Tibial artery (tissue), 4 donors: ENCODE data around the gene CCRL2.

Experiments used
- DNase-seq, 2 donors: peaks; one replicate each; pipeline ENCODE4 v3.0.0-alpha.2; 2019
- H3K27ac ChIP-seq, 2 donors: fragments of 200-600 bp; sonication (generic) in 1 of 2; 1 replicate in 1 of 2; 2 replicates in 1 of 2; pipeline ENCODE4 v1.5.1; 2018 to 2019; ENCODE audit warnings: mild to moderate bottlenecking in 1 of 2
- H3K27me3 ChIP-seq, 2 donors: fragments of 200-600 bp; sonication (generic) in 1 of 2; one replicate each; pipeline versions ENCODE4 v1.5.1 to v1.6.0; 2016 to 2019
- H3K36me3 ChIP-seq, 3 donors: fragments of 200-600 bp; sonication (generic) in 2 of 3; one replicate each; pipeline ENCODE4 v1.5.1; 2016 to 2019; ENCODE audit warnings: mild to moderate bottlenecking in 2 of 3
- H3K4me1 ChIP-seq, 4 donors: fragments of 200-600 bp; sonication (generic) in 2 of 4; 1 replicate in 3 of 4; 2 replicates in 1 of 4; pipeline ENCODE4 v1.5.1; 2016 to 2019
- H3K4me3 ChIP-seq, 2 donors: fragments of 200-600 bp; sonication (generic) in 1 of 2; 1 replicate in 1 of 2; 2 replicates in 1 of 2; pipeline ENCODE4 v1.5.1; 2018 to 2019; ENCODE audit warnings: mild to moderate bottlenecking in 2 of 2
- H3K9me3 ChIP-seq, 3 donors: fragments of 200-600 bp; sonication (generic) in 1 of 3; one replicate each; pipeline ENCODE4 v1.5.1; 2016 to 2019
- intact Hi-C: fragments of 100-400 bp; cut with DNase I; formaldehyde crosslinking; loops from one replicate; pipeline ENCODE4 v1.15.0; 2023; ENCODE audit warnings: low total_unique reads
- TF ChIP-seq, protein P1 (sequence below), 2 experiments: fragments of 200-600 bp in 1 of 2; fragments of 450-650 bp in 1 of 2; IDR thresholded peaks; one replicate each; pipeline ENCODE4 v1.5.1; 2017 to 2019; ENCODE audit warnings: antibody characterized with exemption in 2 of 2, mild to moderate bottlenecking in 1 of 2, moderate library complexity in 1 of 2

The CCRL2 gene

DNA sequence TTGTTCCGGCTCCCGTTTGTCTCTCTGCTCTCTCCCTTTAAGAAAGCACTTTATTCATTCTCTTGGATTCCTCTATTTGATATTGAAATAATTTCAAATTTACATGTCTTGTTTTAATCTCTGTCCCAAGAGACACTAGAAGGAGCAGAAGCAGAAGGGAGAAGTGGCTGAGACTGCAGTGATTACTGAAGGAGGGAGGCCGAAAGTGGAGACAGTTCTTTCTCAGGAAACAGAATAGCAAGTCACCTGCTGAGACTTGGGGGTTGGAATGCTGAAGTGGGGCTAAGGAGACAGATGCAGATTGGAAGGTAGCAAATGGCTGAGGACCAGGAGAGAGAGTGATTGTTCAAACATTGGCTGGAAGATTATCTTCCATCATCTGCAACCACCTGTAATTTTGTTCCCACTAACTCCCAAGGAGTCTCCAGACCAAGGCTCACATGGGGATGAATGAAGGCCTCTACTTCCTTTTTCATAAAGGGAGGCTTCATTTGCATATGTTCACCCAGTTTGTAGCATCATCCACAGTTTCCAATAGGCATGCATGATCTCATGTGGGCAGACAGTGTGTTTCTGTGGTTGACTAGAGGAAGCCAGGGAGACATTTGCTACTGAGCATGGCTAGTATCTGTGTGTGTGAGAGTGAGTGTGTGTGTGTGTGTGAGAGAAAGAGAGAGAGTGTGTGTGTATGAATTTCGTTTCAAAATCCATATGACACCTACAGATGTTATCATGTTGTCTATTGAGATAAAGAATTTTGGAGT lies 33.7 kb downstream of the CCRL2 start:
- Histone ChIP-seq H3K27me3 (no peaks in the 10 kb centered on the region), H3K27ac (no peak overlapping the region), H3K4me1 (peaks cover 0 to 5% (median 0%) of the 10 kb centered on the region in 4 donors), H3K4me3 (no peak overlapping the region), H3K36me3 (no peaks in the 10 kb centered on the region), H3K9me3 (no peaks in the 10 kb centered on the region)
- TF ChIP-seq, protein P1, sequence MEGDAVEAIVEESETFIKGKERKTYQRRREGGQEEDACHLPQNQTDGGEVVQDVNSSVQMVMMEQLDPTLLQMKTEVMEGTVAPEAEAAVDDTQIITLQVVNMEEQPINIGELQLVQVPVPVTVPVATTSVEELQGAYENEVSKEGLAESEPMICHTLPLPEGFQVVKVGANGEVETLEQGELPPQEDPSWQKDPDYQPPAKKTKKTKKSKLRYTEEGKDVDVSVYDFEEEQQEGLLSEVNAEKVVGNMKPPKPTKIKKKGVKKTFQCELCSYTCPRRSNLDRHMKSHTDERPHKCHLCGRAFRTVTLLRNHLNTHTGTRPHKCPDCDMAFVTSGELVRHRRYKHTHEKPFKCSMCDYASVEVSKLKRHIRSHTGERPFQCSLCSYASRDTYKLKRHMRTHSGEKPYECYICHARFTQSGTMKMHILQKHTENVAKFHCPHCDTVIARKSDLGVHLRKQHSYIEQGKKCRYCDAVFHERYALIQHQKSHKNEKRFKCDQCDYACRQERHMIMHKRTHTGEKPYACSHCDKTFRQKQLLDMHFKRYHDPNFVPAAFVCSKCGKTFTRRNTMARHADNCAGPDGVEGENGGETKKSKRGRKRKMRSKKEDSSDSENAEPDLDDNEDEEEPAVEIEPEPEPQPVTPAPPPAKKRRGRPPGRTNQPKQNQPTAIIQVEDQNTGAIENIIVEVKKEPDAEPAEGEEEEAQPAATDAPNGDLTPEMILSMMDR (IDR thresholded peaks at IDR 0.05) = no peak
- intact Hi-C loops = loop anchor here (5.0 kb wide), 1 partner anchor 908 kb away; no protein-coding TSS in a partner anchor
- DNase-seq = no peak

DNA sequence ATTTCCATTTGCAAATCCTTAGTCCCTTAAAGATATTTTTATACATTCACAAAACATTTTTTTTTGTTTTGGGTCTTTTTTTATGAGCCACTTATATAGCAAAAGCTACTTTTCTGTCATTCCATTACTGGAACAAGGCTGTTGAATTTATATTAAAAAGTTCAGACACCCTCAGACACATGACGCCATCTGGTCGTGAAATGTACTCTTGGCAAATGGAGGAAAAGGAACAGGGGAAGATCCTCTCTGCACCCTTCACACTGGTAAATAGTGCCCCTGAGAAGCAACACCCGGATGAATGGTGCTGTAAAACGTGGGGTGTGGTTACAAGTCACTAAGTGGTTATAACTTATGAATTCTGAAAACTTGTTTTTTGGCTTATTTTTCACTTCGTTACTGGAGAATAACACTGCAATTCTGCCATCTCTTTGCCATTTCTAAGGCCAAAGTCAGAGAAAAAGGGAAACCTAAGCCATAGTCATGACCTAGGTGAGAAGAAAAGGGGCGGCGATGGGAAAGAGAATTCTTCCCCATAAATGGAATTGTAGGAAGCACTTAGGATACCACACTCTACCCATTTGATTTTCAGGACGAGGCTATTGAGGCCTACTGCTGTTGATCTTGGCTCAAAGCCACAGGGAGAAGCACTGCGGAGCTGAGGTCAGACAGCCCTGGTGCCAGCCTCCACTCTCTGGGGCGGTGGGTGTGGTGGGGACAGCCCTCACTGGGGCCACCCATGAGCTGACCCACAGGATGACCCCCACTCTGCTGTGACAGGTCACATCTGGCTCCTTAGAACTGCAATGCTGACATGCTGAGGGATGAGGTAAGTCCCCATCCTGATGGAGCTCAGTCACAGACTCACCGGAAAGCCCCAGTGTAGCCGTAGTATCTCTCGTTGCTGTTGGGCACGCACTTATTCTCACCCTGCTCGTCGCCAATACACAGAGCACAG lies 35.8 kb downstream of the CCRL2 start:
- Histone ChIP-seq H3K27ac (no peak overlapping the region), H3K36me3 (no peaks in the 10 kb centered on the region), H3K4me3 (no peak overlapping the region), H3K27me3 (no peaks in the 10 kb centered on the region), H3K4me1 (peaks cover 0 to 5% (median 0%) of the 10 kb centered on the region in 4 donors), H3K9me3 (no peaks in the 10 kb centered on the region)
- intact Hi-C loops = loop anchor here (5.0 kb wide), 1 partner anchor 911 kb away; no protein-coding TSS in a partner anchor
- DNase-seq = no peak
- TF ChIP-seq, protein P1 (IDR thresholded peaks at IDR 0.05) = no peak

DNA sequence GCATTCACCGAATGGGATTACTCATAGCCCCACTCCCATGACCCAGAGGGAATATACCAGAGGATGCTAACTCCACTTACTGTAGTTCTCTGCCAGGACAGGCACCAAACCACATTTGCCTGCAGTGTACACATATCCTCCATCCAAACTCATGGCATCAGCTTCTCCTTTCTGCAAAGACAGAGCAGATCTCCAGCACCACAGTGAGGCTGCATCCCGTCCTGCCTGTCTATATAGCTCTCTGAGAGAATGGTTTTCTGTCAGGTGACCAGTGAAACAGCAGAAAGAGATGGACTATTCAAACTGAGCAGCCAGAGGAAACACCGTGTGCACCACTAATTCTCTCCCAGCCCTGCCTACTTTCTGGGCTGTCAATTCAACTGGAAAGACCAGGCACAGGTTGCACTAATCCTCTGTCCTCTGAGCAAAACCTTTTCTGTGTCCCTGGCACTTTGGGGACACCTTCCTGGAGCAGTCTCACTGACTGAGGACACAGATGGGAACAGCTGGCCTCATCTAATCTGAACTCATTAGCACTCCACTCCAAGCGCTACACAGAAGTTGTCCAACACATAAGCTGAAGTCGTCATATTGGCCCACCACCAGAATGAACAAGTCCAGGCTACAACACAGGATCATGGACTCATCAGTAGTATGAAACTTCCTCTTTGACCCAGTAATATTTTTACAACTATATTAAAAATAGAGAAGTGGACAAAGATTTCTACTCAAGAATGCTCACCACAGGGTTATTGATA lies 40.3 kb downstream of the CCRL2 start:
- intact Hi-C loops = no loop called here
- H3K27me3 ChIP-seq = peaks cover 0 to 12% of the 10 kb centered on the region in 2 donors
- peaks cover 0 to 5% (median 0%) of the 10 kb centered on the region in 4 donors for H3K4me1 ChIP-seq
- TF ChIP-seq, protein P1 (IDR thresholded peaks at IDR 0.05) = no peak
- peaks cover 0 to 3% (median 0%) of the 10 kb centered on the region in 3 donors for H3K36me3 ChIP-seq
- H3K4me3 ChIP-seq = no peak overlapping the region
- H3K9me3 ChIP-seq = no peaks in the 10 kb centered on the region
- no peak overlapping the region for H3K27ac ChIP-seq
- no peak for DNase-seq

DNA sequence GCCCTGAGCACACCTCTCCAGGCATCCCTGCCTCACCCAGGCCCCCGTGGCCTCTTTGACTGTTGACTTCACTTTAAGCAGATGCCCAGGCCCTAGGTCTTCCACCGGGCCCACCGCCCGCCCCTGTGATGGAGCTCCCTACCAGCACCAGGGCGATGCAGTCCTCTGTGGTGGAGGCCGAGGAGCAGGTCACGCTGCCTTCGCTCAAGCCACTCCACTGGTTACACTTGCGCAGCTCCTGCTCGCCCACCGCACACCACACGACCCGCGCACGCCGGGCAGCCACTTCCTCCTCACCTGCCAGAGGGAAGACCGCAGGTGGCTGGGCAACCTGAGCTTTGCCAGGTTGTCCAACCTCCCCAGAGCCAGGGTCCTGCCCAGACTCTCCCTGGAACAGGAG lies 41.7 kb downstream of the CCRL2 start:
- TF ChIP-seq, protein P1 (IDR thresholded peaks at IDR 0.05) = no peak
- no peak overlapping the region for H3K27ac ChIP-seq
- DNase-seq = no peak

More for the DNA sequence above, 41.7 kb downstream of the CCRL2 start:
- Histone ChIP-seq H3K9me3 (no peaks in the 10 kb centered on the region), H3K4me1 (no peaks in the 10 kb centered on the region), H3K27me3 (peaks cover 0 to 12% of the 10 kb centered on the region in 2 donors), H3K4me3 (no peak overlapping the region), H3K36me3 (peaks cover 0 to 3% (median 0%) of the 10 kb centered on the region in 3 donors)
- intact Hi-C loops = no loop called here
